Measurements from ENCODE around the gene SPDYE16.
"Not testable (repeated sequence)": the region's sequence is repeated elsewhere in the genome, so short reads cannot be mapped to it uniquely, and the experiment has no call there.

GRCh38 chr7:76572296-76572695 is 29.2 kb upstream of the SPDYE16 start:
- TF ChIP-seq FOXM1 (IDR thresholded peaks at IDR 0.05; ENCODE audit: borderline replicate concordance); ZNF384 (IDR thresholded peaks at IDR 0.05); SP1 (IDR thresholded peaks at IDR 0.05); BHLHE40 (IDR thresholded peaks at IDR 0.05; ENCODE audit: borderline replicate concordance); PKNOX1 (IDR thresholded peaks at IDR 0.05): not testable (repeated sequence)

Data from HEK293T (cell line).